ENCODE measurements around the gene MAP4.

GRCh38 chr3:48042071-48042760, 26.0 kb upstream of the MAP4 start:
- TF ChIP-seq EZH2 (IDR thresholded peaks at IDR 0.05; ENCODE audit: borderline replicate concordance, insufficient read depth, low read depth, low read length, poor library complexity, severe bottlenecking) (no peak), CTCF (IDR thresholded peaks at IDR 0.05) (no peak)
